ENCODE measurements around the gene SPATA20.

DNA sequence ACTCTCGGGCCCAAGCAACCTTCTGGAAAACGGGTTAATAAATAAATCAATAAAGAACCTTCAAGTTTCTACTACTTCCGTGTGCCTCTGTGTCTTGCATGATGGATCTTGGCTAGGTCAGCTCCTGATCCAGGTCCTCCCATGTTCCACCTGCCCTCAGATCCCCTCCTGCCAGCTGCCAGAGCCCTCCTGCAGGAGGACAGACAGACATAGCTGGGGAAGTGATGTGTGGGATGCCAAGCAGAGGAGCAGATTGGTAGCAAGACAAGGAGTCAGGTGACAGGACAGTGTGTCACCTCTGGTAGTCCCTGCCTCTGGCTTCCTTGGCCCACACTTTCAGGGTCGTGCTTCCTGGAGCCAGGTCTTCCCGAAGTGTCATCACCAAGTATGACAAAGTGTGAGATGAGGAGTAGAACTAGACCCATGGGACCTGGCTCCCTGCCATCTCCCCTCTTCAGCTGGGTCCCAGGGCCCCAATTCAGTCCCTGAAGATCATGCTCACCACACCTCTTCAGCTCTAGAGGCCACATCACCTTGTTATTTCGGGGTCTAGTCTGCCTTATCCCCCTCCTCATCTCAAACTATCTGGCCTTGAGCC lies 15.4 kb upstream of the SPATA20 start:
- TF ChIP-seq, protein P1, sequence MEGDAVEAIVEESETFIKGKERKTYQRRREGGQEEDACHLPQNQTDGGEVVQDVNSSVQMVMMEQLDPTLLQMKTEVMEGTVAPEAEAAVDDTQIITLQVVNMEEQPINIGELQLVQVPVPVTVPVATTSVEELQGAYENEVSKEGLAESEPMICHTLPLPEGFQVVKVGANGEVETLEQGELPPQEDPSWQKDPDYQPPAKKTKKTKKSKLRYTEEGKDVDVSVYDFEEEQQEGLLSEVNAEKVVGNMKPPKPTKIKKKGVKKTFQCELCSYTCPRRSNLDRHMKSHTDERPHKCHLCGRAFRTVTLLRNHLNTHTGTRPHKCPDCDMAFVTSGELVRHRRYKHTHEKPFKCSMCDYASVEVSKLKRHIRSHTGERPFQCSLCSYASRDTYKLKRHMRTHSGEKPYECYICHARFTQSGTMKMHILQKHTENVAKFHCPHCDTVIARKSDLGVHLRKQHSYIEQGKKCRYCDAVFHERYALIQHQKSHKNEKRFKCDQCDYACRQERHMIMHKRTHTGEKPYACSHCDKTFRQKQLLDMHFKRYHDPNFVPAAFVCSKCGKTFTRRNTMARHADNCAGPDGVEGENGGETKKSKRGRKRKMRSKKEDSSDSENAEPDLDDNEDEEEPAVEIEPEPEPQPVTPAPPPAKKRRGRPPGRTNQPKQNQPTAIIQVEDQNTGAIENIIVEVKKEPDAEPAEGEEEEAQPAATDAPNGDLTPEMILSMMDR (IDR thresholded peaks at IDR 0.05), result no peak
- TF ChIP-seq POLR2A (IDR thresholded peaks at IDR 0.05), result no peak
